GM13976 (cell line): ENCODE data around the gene LYST.
A peak's percentile ranks its signal among the peaks of the same experiment; 100 is the strongest.
"Not testable (repeated sequence)": the region's sequence is repeated elsewhere in the genome, so short reads cannot be mapped to it uniquely, and the experiment has no call there.

Source experiments
- DNase-seq: peaks from one replicate; pipeline ENCODE4 v3.0.0; 2012; ENCODE audit warnings: low spot score
- in situ Hi-C: fragments of 300-500 bp; cut with MboI; formaldehyde crosslinking; loops from one replicate; pipeline ENCODE4 v1.12.0; 2022; ENCODE audit warnings: low sequenced_read_pairs, mixed read lengths, inconsistent platforms; ENCODE audit not compliant: unreplicated experiment
- TF ChIP-seq, protein P1 (sequence below): IDR thresholded peaks from 2 replicates; pipeline ENCODE4 v1.5.1; 2012; ENCODE audit warnings: borderline replicate concordance, mild to moderate bottlenecking; ENCODE audit not compliant: insufficient read depth; ENCODE audit errors: extremely low read depth, missing control alignments, control extremely low read depth

LYST gene

DNA sequence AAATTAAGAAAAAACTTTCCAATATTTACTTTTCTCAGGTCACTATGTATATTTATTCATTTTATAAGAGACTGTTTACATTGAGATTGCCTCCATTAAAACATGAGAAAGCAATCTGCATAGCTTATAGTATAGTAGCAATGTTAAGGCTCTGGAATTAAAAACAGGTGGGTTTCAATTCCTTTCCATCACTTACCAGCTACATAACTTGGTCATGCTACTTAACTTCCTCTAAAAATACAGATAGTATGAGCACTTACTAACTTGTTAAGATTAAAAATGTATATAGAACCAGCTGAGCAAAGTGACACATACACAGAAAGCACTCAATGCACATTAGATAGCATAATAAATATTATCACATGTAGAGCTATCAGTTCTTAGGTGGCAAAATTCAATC, 76.6 kb downstream of the LYST start:
- TF ChIP-seq, protein P1, sequence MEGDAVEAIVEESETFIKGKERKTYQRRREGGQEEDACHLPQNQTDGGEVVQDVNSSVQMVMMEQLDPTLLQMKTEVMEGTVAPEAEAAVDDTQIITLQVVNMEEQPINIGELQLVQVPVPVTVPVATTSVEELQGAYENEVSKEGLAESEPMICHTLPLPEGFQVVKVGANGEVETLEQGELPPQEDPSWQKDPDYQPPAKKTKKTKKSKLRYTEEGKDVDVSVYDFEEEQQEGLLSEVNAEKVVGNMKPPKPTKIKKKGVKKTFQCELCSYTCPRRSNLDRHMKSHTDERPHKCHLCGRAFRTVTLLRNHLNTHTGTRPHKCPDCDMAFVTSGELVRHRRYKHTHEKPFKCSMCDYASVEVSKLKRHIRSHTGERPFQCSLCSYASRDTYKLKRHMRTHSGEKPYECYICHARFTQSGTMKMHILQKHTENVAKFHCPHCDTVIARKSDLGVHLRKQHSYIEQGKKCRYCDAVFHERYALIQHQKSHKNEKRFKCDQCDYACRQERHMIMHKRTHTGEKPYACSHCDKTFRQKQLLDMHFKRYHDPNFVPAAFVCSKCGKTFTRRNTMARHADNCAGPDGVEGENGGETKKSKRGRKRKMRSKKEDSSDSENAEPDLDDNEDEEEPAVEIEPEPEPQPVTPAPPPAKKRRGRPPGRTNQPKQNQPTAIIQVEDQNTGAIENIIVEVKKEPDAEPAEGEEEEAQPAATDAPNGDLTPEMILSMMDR: no peak
- no peak for DNase-seq
- in situ Hi-C loops: loop anchor here (25.0 kb wide), 2 partner anchors 278 to 678 kb away; partner anchors contain the start of gene B3GALNT2

DNA sequence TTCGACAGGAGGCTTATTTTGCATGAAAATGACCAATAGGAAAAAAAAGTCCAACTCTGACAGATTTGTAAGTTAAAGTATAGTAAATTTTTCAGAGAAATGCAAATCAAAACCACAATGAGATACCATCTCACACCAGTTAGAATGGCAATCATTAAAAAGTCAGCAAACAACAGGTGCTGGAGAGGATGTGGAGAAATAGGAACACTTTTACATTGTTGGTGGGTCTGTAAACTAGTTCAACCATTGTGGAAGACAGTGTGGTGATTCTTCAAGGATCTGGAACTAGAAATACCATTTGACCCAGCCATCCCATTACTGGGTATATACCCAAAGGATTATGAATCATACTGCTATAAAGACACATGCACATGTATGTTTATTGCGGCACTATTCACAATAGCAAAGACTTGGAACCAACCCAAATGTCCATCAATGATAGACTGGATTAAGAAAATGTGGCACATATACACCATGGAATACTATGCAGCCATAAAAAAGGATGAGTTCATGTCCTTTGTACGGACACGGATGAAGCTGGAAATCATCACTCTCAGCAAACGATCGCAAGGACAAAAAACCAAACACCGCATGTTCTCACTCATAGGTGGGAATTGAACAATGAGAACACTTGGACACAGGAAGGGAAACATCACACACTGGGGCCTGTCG, 80.3 kb downstream of the LYST start:
- in situ Hi-C loops: loop anchor here (25.0 kb wide), 2 partner anchors 274 to 674 kb away; partner anchors contain the start of gene B3GALNT2

DNA sequence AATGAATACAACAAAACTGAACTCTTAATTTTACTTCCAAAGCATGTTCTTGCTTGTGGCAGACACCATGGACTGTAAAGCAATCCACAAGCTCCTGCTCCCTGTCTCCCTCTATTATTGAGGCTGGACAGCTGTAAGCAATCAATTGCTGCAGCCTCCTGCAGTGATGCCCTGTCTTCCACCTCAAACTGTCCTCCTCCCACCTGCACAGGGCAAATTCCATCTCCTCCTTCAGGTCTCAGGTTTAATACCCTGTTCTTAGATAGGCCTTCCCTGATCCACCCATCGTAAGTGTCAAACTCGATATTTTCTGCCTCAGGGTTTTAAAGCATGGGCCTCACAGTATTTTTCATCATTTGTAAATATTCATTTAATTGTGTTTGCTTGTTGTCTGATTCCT, 81.8 kb downstream of the LYST start:
- no peak for DNase-seq
- TF ChIP-seq, protein P1: no peak
- in situ Hi-C loops: loop anchor here (25.0 kb wide), 2 partner anchors 273 to 673 kb away; partner anchors contain the start of gene B3GALNT2

More for the DNA sequence above, 80.3 kb downstream of the LYST start:
- DNase-seq: not testable (repeated sequence)

DNA sequence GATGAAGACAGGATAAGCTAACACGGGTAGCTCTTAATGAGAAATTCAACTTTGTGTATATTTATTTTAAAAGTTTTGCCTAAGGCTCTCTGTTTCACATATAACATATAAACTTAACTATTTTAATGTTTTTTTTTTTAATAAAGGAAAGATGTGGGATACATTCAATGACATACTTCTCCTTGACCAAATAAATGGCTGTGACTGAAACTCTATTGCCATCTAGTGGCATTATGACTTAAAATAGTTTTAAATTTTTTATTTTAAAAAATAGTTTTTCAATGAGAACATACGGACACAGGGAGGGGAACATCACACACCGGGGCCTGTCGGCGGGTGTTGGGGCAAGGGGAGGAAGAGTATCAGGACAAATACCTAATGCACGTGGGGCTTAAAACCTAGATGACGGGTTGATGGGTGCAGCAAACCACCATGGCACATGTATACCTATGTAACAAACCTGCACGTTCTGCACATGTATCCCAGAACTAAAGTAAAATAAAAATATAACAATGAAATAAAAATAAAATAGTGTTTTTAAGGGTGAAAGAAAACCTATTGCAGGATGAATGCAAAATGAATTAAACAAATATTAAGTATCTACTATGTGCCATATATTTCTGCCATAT, 83.4 kb downstream of the LYST start:
- peak; percentile 12 for DNase-seq
- in situ Hi-C loops: loop anchor here (25.0 kb wide), 2 partner anchors 271 to 671 kb away; partner anchors contain the start of gene B3GALNT2
- TF ChIP-seq, protein P1: no peak

DNA sequence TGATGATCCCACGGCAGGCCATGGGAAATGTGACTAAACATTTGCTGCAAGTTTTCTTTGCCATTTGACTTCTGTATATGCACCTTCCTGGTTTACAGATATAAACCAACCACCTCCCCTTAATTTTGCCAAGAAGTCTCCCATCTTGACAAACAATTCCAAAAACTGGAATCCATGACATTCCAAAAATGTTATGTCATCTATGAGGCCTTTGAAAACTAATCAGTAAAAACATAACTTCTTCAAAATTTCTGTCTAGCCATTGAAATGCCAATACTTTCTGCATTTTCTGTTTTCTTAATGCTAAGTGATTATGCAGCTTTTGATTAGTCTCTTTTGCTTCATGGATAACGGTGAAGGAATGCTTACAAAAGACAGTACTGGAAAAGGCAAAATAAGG, 84.1 kb downstream of the LYST start:
- DNase-seq: no peak
- in situ Hi-C loops: loop anchor here (25.0 kb wide), 2 partner anchors 270 to 670 kb away; partner anchors contain the start of gene B3GALNT2
- TF ChIP-seq, protein P1: no peak

DNA sequence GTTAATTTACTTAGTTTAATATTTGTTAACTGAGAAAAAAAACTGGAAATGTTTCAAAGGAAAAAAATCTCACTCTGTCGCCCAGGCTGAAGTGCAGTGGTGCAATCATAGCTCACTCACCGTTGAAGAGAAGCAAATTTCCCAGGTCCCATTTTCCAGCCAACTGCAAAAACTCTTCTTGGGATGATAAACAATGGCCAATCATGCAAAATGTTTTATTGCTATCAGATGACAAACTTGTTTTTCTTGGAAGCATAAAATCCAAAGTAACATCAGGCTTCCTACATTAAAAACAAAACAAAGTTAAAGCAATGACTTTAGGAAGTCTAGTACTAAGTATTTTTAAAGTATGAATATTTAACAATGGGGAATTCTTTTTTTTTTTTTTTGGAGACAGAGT, 84.9 kb downstream of the LYST start:
- no peak for DNase-seq
- in situ Hi-C loops: loop anchor here (25.0 kb wide), 2 partner anchors 270 to 670 kb away; partner anchors contain the start of gene B3GALNT2
- TF ChIP-seq, protein P1: no peak

DNA sequence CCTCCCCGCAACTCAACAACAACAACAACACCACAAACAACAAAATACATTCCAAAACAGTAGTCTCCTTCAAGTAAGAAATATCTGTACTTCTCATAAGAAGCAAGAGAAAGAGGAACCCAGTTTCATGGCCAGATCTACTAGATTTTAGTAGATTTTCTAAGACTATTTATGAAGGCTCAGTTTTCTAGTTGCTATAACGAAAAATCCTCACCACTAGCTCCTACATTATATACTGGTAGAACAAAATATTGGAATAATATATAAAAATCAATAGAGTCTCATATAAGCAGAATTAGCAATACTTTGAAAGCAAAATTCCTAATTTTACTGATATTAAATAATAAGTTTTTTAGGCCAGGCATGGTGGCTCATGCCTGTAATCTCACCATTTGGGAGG, 86.9 kb downstream of the LYST start:
- no peak for DNase-seq
- TF ChIP-seq, protein P1: no peak
- in situ Hi-C loops: loop anchor here (25.0 kb wide), 2 partner anchors 267 to 667 kb away; partner anchors contain the start of gene B3GALNT2
